Measurements from ENCODE around the gene HOMEZ. TPM values are rescaled to one million over a fixed set of nuclear protein-coding genes. Genes with fewer than 3 reads are reported as not detected.

The HOMEZ gene
- total and polyA plus RNA-seq, 2 of the 8 experiments (the other 6 are each of a cell fraction or from before 2014, with no cell fraction given), result 9.1 to 15.9 TPM

DNA sequence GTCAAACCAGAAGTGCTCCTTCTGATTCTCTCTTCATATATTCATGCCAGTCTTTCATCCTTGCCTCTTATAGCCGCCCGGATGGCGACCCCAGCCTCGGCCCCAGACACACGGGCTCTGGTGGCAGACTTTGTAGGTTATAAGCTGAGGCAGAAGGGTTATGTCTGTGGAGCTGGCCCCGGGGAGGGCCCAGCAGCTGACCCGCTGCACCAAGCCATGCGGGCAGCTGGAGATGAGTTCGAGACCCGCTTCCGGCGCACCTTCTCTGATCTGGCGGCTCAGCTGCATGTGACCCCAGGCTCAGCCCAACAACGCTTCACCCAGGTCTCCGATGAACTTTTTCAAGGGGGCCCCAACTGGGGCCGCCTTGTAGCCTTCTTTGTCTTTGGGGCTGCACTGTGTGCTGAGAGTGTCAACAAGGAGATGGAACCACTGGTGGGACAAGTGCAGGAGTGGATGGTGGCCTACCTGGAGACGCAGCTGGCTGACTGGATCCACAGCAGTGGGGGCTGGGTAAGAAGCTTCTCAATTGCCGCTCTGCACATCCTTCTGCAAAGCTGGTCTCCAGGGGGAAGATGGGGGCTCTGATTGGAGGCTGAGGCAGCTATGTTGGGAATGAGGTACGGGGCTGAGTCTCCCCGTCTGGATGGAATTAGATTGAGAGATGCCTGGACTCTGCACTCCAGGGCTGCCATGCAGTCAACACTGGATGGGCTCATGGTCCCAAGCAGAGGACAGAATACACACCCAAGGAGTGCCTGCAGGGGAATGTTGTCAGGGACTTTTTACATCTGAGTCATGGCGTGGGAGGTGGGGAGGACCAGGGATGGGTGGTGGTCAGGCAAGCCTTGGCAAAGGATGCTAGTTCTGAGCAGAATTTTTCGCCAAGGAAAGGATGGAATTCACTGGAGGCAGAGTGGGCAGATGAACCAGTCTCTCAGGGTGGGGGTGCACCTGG lies 22.0 kb upstream of the HOMEZ start:
- WGBS, 2 experiments (ENCODE audit: extremely low coverage in 1 of 2, insufficient coverage in 1 of 2, insufficient read length in 1 of 2, insufficient replicate concordance in 2 of 2, low coverage in 1 of 2, low lambda C conversion rate in 2 of 2, missing lambda C conversion rate in 1 of 2), result 91% methylated on average over 22 of the region's 22 CpGs; no CpG with 5 or more reads in 1 of the 2 experiments
- TF ChIP-seq ZNF274 (IDR thresholded peaks at IDR 0.05; ENCODE audit: borderline replicate concordance, extremely low read depth, low read length), result no peak
- TF ChIP-seq POU5F1 (IDR thresholded peaks at IDR 0.05; ENCODE audit: low read depth, low read length), result no peak
- no peak for TF ChIP-seq POLR2A (IDR thresholded peaks at IDR 0.05; ENCODE audit: control extremely low read depth in 1 of 2, low read depth in 2 of 2, low read length in 2 of 2)
- TF ChIP-seq NRF1 (IDR thresholded peaks at IDR 0.05; ENCODE audit: low read depth, low read length), result no peak
- TF ChIP-seq CTBP2 (IDR thresholded peaks at IDR 0.05; ENCODE audit: borderline replicate concordance, insufficient read depth, insufficient read length, low read length), result no peak
- TF ChIP-seq TBP (IDR thresholded peaks at IDR 0.05; ENCODE audit: low read depth, low read length), result no peak
- TF ChIP-seq RNF2 (IDR thresholded peaks at IDR 0.05; ENCODE audit: borderline replicate concordance, low read depth, low read length, missing control alignments, poor library complexity, severe bottlenecking), result no peak
- TF ChIP-seq KDM4A (IDR thresholded peaks at IDR 0.05; ENCODE audit: low read depth, low read length, severe bottlenecking), result no peak
- TF ChIP-seq, protein P1, sequence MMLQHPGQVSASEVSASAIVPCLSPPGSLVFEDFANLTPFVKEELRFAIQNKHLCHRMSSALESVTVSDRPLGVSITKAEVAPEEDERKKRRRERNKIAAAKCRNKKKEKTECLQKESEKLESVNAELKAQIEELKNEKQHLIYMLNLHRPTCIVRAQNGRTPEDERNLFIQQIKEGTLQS (IDR thresholded peaks at IDR 0.05; ENCODE audit: insufficient read depth, low read depth, low read length), result no peak

More for the DNA sequence above, 22.0 kb upstream of the HOMEZ start:
- POLR2A ChIA-PET (ENCODE audit: partially characterized antibody), result interaction anchor here (1.0 to 4.8 kb wide), 8 partner anchors 10 to 166 kb away, joined by 3 to 48 read pairs (median 4); partner anchors contain the start of genes PABPN1 and RNF212B
- Histone ChIP-seq H2AFZ (ENCODE audit: low read length) (no peak overlapping the region), H3K23me2 (ENCODE audit: low read depth, low read length) (peaks cover 5% of the 10 kb centered on the region; the same call in 1 of the 2 replicates), H3K36me3 (ENCODE audit: control insufficient read depth in 2 of 4, insufficient read depth in 4 of 4, low read length in 3 of 4) (peaks cover 0 to 5% (median 1%) of the 10 kb centered on the region in 4 experiments; a peak in 4 of 8 replicates), H2BK20ac (ENCODE audit: low read length) (no peak overlapping the region), H3K79me1 (ENCODE audit: low read depth, low read length) (peaks cover 2% of the 10 kb centered on the region; the same call in 1 of the 2 replicates), H3K18ac (ENCODE audit: extremely low read depth, low read length) (no peak overlapping the region), H2BK5ac (ENCODE audit: low read depth, low read length) (no peak overlapping the region), H3K79me2 (ENCODE audit: control insufficient read depth in 1 of 2, insufficient read depth in 2 of 2, low read length in 2 of 2) (peaks cover 0 to 2% of the 10 kb centered on the region in 2 experiments; a peak in 1 of 4 replicates), H3K14ac (ENCODE audit: insufficient read length) (no peak overlapping the region), H3K4me2 (ENCODE audit: insufficient read depth in 1 of 2, low read depth in 2 of 2, low read length in 2 of 2) (peak overlapping the region; percentile 75 to 81; a peak in 3 of 4 replicates), H4K20me1 (replicated peaks in 1 of 2; ENCODE audit: control insufficient read depth in 1 of 2, insufficient read depth in 2 of 2, low read length in 2 of 2) (peaks cover 0 to 5% of the 10 kb centered on the region in 2 experiments), H4K91ac (replicated peaks; ENCODE audit: insufficient read length, low read length) (no peak overlapping the region), H3K56ac (replicated peaks; ENCODE audit: insufficient read length, low read depth, low read length) (no peak overlapping the region), H3K9me3 (ENCODE audit: insufficient read depth in 2 of 2, low read depth in 1 of 2, low read length in 1 of 2) (no peaks in the 10 kb centered on the region), H2AK5ac (ENCODE audit: low read depth, low read length) (no peak overlapping the region), H3K4ac (replicated peaks; ENCODE audit: insufficient read length, low read depth, low read length) (no peak overlapping the region), H3K27ac (ENCODE audit: low read depth, low read length) (no peak overlapping the region), H3K4me3 (ENCODE audit: extremely low read depth in 1 of 4, insufficient read depth in 2 of 4, low read depth in 3 of 4, low read length in 4 of 4) (peak overlapping the region; percentile 57 to 90 (median 83); a peak in 5 of 8 replicates), H3K9ac (replicated peaks in 1 of 4; ENCODE audit: extremely low read depth in 1 of 4, low read depth in 3 of 4, low read length in 3 of 4) (no peak overlapping the region; a peak in 1 of 7 replicates), H3K4me1 (replicated peaks in 1 of 4; ENCODE audit: control insufficient read depth in 3 of 4, insufficient read depth in 4 of 4, low read length in 3 of 4) (no peaks in the 10 kb centered on the region; a peak in 1 of 7 replicates), H2BK12ac (ENCODE audit: low read depth, low read length) (no peak overlapping the region), H3K23ac (ENCODE audit: insufficient read length) (no peak overlapping the region), H2BK120ac (replicated peaks; ENCODE audit: low read depth, low read length) (no peak overlapping the region), H4K8ac (ENCODE audit: extremely low read depth, insufficient read depth, low read length) (no peak overlapping the region), H3K27me3 (replicated peaks in 1 of 4; ENCODE audit: control insufficient read depth in 3 of 4, extremely low read depth in 1 of 4, insufficient read depth in 3 of 4, low read length in 3 of 4) (peaks cover 0 to 12% (median 5%) of the 10 kb centered on the region in 4 experiments; a peak in 4 of 7 replicates), H2BK15ac (ENCODE audit: low read length) (no peak overlapping the region), H4K5ac (ENCODE audit: insufficient read length, low read depth, low read length) (no peak overlapping the region)
- CTCF ChIA-PET (ENCODE audit: partially characterized antibody), result interaction anchor here (0.9 to 5.7 kb wide), 10 partner anchors 11 to 187 kb away, joined by 3 to 40 read pairs (median 7); partner anchors contain the start of genes CMTM5 and PABPN1
- DNase-seq (ENCODE audit: low read depth in 1 of 2, low spot score in 2 of 2) (no peak), FAIRE-seq (no peak)

Data from H1 (cell line).